ENCODE data around the gene WDR43. TPM values are rescaled to one million over a fixed set of nuclear protein-coding genes. Genes with fewer than 3 reads are reported as not detected.
A peak's percentile ranks its signal among the peaks of the same experiment; 100 is the strongest.

The WDR43 gene
- total and polyA plus RNA-seq, 9 of the 15 experiments (the other 6 are each of a cell fraction or from before 2014, with no cell fraction given) = 34.6 to 197 (median 105) TPM

GRCh38 chr2:28949617-28950305, 55.3 kb downstream of the WDR43 start (continued):
- TF ChIP-seq SRF (CRISPR knock-in tag; IDR thresholded peaks at IDR 0.05) (no peak), E2F8 (IDR thresholded peaks at IDR 0.05; ENCODE audit: low read depth, partially characterized antibody) (peak; percentile 23), ZBTB34 (CRISPR knock-in tag; IDR thresholded peaks at IDR 0.05) (no peak), CBX1 (IDR thresholded peaks at IDR 0.05; ENCODE audit: low read depth) (no peak), HNRNPUL1 (IDR thresholded peaks at IDR 0.05; ENCODE audit: low read length) (no peak), MTF1 (CRISPR knock-in tag; IDR thresholded peaks at IDR 0.05; ENCODE audit: borderline replicate concordance) (no peak), ZNF212 (CRISPR knock-in tag; IDR thresholded peaks at IDR 0.05) (no peak), LARP7 (IDR thresholded peaks at IDR 0.05) (no peak), MLLT1 (IDR thresholded peaks at IDR 0.05) (no peak), HMG20A (CRISPR knock-in tag; conservative IDR thresholded peaks at IDR 0.05) (no peak), PKNOX1 (IDR thresholded peaks at IDR 0.05) (no peak; the same call in 1 of the 2 replicates), ZNF76 (CRISPR knock-in tag; IDR thresholded peaks at IDR 0.05; ENCODE audit: borderline replicate concordance) (no peak), RNF219 (CRISPR knock-in tag; IDR thresholded peaks at IDR 0.05) (no peak), MXD1 (CRISPR knock-in tag; IDR thresholded peaks at IDR 0.05; ENCODE audit: borderline replicate concordance, poor library complexity, severe bottlenecking) (no peak), FOS (IDR thresholded peaks at IDR 0.05; ENCODE audit: extremely low read depth, insufficient read length) (no peak), ZNF644 (tag; IDR thresholded peaks at IDR 0.05; ENCODE audit: low read depth) (no peak), MAX (CRISPR knock-in tag; IDR thresholded peaks at IDR 0.05) (no peak), ZNF224 (CRISPR knock-in tag; IDR thresholded peaks at IDR 0.05) (no peak)
